Skin of body (tissue), 1 donor: ENCODE measurements around the gene TSC22D2. TPM values are rescaled to one million over a fixed set of nuclear protein-coding genes. Genes with fewer than 3 reads are reported as not detected.

Experiments used
- total RNA-seq: library from RNA; depleted of rRNA; stranded (reverse); fragments of >200 nt; gene quantifications from one replicate; pipeline ENCODE4 v1.2.3, GENCODE V29; 2014

TSC22D2 gene
- total RNA-seq, 1 donor from 2014 or later = 28.0 TPM

Other genes starting within 250 kb of the TSC22D2 start
- gene SERP1, start 138.2 kb downstream of the TSC22D2 start, total RNA-seq = 84.8 TPM
- 149 TPM for gene EIF2A, start 138.5 kb downstream of the TSC22D2 start, total RNA-seq
- gene SELENOT, start 195.0 kb downstream of the TSC22D2 start, total RNA-seq = 45.9 TPM